ENCODE measurements around the gene GCDH. TPM values are rescaled to one million over a fixed set of nuclear protein-coding genes. Genes with fewer than 3 reads are reported as not detected.

Gene GCDH
- total RNA-seq, 1 donor from 2014 or later: 38.2 TPM

DNA sequence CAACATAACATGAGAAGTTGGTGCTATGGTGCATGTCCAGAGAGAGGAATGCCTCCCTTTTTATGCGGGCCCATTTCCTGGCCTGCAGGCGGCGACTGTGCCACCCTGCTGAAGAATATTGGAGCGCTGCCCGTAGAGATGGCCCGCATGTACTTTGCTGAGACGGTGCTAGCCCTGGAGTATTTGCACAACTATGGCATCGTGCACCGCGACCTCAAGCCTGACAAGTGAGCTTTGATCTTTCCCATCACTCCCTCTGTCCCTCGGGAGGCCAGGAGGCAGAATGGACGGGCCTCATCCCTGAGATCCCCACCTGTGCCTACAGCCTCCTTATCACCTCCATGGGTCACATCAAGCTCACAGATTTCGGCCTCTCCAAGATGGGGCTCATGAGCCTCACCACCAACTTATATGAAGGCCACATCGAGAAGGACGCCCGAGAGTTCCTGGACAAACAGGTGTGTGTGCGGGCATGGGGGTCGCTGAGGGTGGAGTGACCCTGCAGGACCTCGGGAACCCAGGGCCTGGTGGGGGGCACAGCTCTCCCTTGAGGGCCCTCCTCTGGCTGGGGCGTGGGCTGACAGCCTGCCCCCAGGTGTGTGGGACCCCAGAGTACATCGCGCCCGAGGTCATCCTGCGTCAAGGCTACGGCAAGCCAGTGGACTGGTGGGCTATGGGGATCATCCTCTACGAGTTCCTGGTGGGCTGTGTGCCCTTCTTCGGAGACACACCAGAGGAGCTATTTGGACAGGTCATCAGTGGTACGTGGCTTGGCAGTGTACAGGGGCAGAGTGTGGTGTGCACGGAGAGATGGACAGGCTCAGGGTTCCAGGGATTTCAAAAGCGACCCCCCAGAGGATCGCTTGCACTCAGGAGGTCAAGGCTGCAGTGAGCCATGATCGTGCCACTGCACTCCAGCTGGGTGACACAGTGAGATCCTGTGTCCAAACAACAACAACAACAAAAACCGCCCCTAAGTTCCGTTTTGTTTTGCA is 25.9 kb upstream of the GCDH start:
- H3K27me3 ChIP-seq (ENCODE audit: control insufficient read depth, insufficient read depth, low read length): no peaks in the 10 kb centered on the region
- no peak overlapping the region for H3K4me3 ChIP-seq (ENCODE audit: low read depth, low read length)
- FAIRE-seq (no peak), DNase-seq (ENCODE audit: low read depth) (no peak)
- TF ChIP-seq, protein P1, sequence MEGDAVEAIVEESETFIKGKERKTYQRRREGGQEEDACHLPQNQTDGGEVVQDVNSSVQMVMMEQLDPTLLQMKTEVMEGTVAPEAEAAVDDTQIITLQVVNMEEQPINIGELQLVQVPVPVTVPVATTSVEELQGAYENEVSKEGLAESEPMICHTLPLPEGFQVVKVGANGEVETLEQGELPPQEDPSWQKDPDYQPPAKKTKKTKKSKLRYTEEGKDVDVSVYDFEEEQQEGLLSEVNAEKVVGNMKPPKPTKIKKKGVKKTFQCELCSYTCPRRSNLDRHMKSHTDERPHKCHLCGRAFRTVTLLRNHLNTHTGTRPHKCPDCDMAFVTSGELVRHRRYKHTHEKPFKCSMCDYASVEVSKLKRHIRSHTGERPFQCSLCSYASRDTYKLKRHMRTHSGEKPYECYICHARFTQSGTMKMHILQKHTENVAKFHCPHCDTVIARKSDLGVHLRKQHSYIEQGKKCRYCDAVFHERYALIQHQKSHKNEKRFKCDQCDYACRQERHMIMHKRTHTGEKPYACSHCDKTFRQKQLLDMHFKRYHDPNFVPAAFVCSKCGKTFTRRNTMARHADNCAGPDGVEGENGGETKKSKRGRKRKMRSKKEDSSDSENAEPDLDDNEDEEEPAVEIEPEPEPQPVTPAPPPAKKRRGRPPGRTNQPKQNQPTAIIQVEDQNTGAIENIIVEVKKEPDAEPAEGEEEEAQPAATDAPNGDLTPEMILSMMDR (IDR thresholded peaks at IDR 0.05; ENCODE audit: insufficient read depth, low read length, severe bottlenecking): no peak
- H3K36me3 ChIP-seq (ENCODE audit: control insufficient read depth, insufficient read depth, low read length): no peaks in the 10 kb centered on the region

DNA sequence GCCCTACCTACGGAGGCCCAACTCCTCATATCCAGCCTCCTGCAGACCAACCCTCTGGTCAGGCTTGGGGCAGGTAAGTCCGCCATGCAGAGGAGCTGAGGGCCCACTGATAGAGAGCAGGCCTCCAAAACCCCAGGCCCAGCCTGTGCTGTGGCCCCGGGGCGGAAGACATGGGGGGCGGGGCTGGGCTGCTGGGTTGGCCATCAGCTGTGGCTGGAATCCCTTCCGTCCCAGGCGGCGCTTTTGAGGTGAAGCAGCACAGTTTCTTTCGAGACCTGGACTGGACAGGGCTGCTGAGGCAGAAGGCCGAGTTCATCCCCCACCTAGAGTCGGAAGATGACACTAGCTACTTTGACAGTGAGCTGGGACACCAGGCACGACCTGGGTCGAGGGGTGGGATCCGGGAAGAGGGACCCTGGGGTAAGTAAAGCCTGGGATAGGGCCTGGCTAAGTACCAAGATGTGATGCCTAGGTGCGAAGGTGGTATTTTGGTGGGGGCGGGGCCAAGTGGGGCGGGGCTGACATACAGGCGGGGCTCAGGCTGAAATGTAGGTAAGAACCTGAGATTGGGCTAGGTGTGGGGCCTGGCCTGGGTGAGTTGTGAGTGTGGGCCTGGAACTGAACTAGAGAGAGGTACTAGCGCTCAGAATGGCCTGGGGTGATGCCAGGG is 25.1 kb upstream of the GCDH start:
- DNase-seq (ENCODE audit: low read depth) (no peak), FAIRE-seq (no peak)
- Histone ChIP-seq H3K36me3 (ENCODE audit: control insufficient read depth, insufficient read depth, low read length) (no peaks in the 10 kb centered on the region), H3K27me3 (ENCODE audit: control insufficient read depth, insufficient read depth, low read length) (no peaks in the 10 kb centered on the region), H3K4me3 (ENCODE audit: low read depth, low read length) (no peak overlapping the region)
- TF ChIP-seq, protein P1 (IDR thresholded peaks at IDR 0.05; ENCODE audit: insufficient read depth, low read length, severe bottlenecking): no peak

DNA sequence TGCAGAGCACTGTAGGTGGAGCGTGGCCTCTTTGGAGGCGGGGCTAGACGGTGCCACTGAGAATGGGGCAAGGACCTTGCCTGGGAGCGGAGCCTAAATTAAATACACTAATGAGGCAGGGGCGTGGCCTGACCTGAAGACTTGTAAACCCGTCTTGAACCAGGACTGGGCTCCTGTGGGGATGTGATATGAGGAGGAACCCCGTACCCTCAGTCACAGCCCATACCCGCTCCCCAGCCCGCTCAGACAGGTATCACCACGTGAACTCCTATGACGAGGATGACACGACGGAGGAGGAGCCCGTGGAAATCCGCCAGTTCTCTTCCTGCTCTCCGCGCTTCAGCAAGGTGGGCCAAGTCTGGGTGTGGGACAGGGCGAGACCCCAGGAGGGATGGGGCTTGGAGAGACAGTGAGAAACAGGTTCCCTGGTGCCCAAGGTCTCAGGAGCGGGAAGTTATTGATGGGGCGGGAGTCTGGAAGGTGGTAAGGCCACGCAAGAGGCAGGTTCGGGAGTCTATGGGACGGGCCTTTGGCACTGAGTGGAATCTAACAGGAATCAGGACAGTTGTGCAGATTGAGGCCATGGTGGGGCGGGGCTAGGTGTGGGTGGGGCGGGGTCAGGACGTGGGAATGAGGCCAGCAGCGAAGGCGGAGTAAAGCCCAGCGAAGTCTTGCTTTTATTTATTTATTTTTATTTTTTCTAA is 24.4 kb upstream of the GCDH start:
- Histone ChIP-seq H3K36me3 (ENCODE audit: control insufficient read depth, insufficient read depth, low read length) (no peaks in the 10 kb centered on the region), H3K27me3 (ENCODE audit: control insufficient read depth, insufficient read depth, low read length) (no peaks in the 10 kb centered on the region), H3K4me3 (ENCODE audit: low read depth, low read length) (no peak overlapping the region)
- FAIRE-seq: no peak
- DNase-seq (ENCODE audit: low read depth): no peak
- TF ChIP-seq, protein P1 (IDR thresholded peaks at IDR 0.05; ENCODE audit: insufficient read depth, low read length, severe bottlenecking): no peak

DNA sequence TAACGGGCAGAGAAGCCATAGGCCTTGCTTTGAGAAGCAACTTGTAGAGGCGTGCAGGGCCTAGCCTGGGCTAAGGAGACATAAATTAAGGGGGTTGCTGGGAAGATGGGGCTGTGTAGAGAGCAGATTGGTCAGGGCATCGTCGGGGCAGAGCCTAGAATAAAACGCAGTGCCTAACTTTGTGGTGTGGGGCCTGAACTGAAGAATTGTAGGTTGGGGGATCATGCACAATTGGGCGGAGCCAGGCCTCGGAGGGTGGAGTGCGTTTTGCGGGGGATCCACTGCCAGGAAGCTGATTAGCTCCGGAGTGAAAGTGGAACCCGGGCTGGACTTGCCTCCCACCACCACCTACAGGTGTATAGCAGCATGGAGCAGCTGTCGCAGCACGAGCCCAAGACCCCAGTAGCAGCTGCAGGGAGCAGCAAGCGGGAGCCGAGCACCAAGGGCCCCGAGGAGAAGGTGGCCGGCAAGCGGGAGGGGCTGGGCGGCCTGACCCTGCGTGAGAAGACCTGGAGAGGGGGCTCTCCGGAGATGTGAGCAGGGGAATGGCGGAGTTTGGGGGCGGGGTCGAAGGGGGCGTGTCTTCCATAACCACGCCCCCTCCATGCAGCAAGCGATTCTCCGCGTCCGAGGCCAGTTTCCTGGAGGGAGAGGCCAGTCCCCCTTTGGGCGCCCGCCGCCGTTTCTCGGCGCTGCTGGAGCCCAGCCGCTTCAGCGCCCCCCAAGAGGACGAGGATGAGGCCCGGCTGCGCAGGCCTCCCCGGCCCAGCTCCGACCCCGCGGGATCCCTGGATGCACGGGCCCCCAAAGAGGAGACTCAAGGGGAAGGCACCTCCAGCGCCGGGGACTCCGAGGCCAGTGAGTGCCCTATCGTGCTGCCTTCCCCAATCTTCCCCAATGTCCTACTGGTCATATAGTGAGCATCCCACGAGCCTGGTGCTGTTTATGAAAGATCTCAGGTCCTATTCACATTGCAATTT is 23.6 kb upstream of the GCDH start:
- peak overlapping the region; percentile 30 for H3K4me3 ChIP-seq (ENCODE audit: low read depth, low read length)
- DNase-seq (ENCODE audit: low read depth) (peak; percentile 28), FAIRE-seq (no peak)
- TF ChIP-seq, protein P1 (IDR thresholded peaks at IDR 0.05; ENCODE audit: insufficient read depth, low read length, severe bottlenecking): no peak
- no peaks in the 10 kb centered on the region for H3K36me3 ChIP-seq (ENCODE audit: control insufficient read depth, insufficient read depth, low read length)
- no peaks in the 10 kb centered on the region for H3K27me3 ChIP-seq (ENCODE audit: control insufficient read depth, insufficient read depth, low read length)

DNA sequence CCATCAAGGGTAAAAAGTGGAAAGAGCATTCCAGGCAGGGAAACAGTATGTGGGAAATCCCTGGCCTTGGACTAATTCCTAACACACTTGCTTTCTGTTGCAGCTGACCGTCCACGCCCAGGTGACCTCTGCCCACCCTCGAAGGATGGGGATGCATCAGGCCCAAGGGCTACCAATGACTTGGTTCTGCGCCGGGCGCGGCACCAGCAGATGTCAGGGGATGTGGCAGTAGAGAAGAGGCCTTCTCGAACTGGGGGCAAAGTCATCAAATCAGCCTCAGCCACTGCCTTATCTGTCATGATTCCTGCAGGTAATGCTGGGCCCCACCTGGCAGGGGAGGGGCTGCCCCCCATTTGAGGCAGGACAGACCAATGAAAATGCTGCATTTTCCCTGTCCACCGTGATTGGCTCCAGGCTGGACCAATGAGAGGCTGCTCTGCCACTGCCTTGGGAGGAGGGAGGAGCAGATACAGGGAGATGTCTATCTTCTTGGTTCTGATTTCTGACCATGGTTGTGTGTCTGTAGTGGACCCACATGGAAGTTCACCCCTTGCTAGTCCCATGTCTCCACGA is 22.3 kb upstream of the GCDH start:
- FAIRE-seq (no peak), DNase-seq (ENCODE audit: low read depth) (no peak)
- Histone ChIP-seq H3K36me3 (ENCODE audit: control insufficient read depth, insufficient read depth, low read length) (no peaks in the 10 kb centered on the region), H3K27me3 (ENCODE audit: control insufficient read depth, insufficient read depth, low read length) (no peaks in the 10 kb centered on the region), H3K4me3 (ENCODE audit: low read depth, low read length) (no peak overlapping the region)
- TF ChIP-seq, protein P1 (IDR thresholded peaks at IDR 0.05; ENCODE audit: insufficient read depth, low read length, severe bottlenecking): no peak
